ENCODE measurements around the gene P2RY11. TPM values are rescaled to one million over a fixed set of nuclear protein-coding genes. Genes with fewer than 3 reads are reported as not detected.

Gene P2RY11
- total RNA-seq, 1 donor from 2014 or later: 46.5 TPM

DNA sequence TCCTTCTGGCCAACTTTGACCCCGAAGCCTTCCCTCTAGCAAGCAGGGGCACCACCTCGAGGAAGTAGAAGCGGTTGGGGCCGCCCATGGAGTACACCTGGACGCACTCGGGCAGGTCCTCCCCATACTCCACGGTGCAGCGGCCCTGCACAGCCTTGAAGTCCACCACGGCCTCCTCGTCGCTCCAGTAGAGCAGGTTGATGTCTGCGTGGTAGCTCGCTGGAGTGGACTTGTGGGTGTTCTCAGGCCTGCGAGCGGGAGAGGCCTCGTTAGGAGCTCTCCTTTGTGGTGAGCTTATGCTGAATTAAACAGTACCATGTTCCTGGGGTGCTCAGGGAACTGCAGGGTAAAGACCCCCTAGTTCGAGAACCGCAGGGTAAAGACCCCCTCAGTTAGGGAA is 30.5 kb downstream of the P2RY11 start:
- Mint-ChIP-seq H3K27ac (no peak overlapping the region), H3K4me3 (ENCODE audit: low read depth) (no peak overlapping the region), H3K36me3 (ENCODE audit: low read depth) (peaks cover 85% of the 10 kb centered on the region), H3K27me3 (ENCODE audit: low read depth) (no peaks in the 10 kb centered on the region), H3K4me1 (ENCODE audit: low read depth) (peaks cover 13% of the 10 kb centered on the region), H3K9me3 (no peaks in the 10 kb centered on the region)
- DNase-seq (ENCODE audit: low spot score): no peak
- intact Hi-C loops (cut with micrococcal nuclease): no loop called here

DNA sequence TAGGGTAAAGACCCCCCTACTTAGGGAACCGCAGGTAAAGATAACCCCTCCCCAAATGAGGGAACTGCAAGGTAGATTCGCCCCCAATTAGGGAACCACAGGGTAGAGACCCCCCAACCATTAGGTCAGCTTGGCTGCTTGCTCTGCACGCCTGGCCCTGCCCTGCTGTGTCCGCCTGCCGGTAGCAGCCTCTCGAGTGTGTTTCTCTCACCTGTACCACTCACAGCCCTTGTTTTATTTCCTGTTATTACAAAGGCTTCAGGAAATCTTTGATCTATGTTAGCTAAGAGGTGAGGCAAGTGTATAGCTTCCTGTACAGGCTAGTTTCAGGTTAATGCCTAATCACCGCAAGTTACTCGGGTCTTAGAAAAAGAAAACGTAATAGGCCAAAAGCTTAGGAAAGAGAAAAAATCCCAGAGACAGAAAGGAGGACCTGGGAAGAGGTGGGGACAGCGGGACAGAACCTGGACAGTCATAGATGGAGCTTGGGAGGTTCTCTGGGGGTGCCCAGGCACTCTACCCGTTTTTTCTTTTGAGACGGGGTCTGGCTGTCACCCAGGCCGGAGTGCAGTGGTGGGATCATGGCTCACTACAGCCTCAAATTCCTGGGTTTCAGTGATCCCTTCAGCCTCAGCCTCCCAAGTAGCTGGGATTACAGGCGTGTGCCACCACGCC is 31.3 kb downstream of the P2RY11 start:
- Mint-ChIP-seq H3K9me3 (no peaks in the 10 kb centered on the region), H3K4me3 (ENCODE audit: low read depth) (peak overlapping the region; percentile 45), H3K27ac (peak overlapping the region; percentile 83), H3K36me3 (ENCODE audit: low read depth) (peaks cover 84% of the 10 kb centered on the region), H3K27me3 (ENCODE audit: low read depth) (no peaks in the 10 kb centered on the region), H3K4me1 (ENCODE audit: low read depth) (peaks cover 13% of the 10 kb centered on the region)
- intact Hi-C loops (cut with micrococcal nuclease): no loop called here
- DNase-seq (ENCODE audit: low spot score): no peak

DNA sequence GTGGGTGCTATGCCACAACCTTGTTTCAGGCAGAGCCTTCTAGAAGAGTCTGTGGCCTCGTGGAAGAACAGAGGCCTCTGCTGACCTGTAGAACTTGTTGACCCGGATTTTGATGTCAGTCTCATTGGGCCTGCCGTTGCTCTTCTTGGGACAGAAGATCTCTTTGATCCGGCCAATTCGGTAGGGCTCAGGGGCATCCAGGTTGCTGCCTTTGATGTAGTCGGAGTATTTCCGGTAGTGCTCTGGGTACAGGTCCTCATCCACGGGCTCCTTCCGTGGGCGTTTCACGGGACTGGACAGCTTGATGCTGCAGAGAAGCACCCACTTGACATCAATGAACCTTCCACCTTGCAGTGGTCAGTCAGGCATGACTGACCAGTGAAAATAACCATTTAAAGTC is 32.2 kb downstream of the P2RY11 start:
- Mint-ChIP-seq H3K36me3 (ENCODE audit: low read depth) (peaks cover 84% of the 10 kb centered on the region), H3K27me3 (ENCODE audit: low read depth) (no peaks in the 10 kb centered on the region), H3K27ac (peak overlapping the region; percentile 42), H3K9me3 (no peaks in the 10 kb centered on the region), H3K4me3 (ENCODE audit: low read depth) (no peak overlapping the region), H3K4me1 (ENCODE audit: low read depth) (peaks cover 13% of the 10 kb centered on the region)
- no peak for DNase-seq (ENCODE audit: low spot score)
- intact Hi-C loops (cut with micrococcal nuclease): no loop called here

DNA sequence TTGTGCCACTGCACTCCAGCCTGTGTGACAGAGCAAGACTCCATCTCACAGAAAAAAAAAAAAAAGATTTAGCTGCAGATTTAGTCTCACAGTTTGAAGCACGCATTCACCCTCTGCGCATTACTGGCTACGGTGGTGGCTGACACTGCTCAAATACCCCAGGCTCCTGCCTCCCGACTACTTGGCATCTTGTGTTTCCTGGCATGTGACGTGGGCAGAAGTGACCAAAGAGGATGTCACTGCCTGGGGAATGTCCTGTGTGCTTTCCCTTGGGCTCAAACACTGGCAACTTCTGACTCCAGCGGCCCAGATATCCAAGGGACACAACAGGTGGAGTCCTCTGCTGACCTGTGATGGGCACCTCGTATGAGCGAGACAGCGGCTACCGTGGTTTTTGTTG is 32.9 kb downstream of the P2RY11 start:
- Mint-ChIP-seq H3K4me1 (ENCODE audit: low read depth) (peaks cover 13% of the 10 kb centered on the region), H3K36me3 (ENCODE audit: low read depth) (peaks cover 81% of the 10 kb centered on the region), H3K4me3 (ENCODE audit: low read depth) (no peak overlapping the region)

DNA sequence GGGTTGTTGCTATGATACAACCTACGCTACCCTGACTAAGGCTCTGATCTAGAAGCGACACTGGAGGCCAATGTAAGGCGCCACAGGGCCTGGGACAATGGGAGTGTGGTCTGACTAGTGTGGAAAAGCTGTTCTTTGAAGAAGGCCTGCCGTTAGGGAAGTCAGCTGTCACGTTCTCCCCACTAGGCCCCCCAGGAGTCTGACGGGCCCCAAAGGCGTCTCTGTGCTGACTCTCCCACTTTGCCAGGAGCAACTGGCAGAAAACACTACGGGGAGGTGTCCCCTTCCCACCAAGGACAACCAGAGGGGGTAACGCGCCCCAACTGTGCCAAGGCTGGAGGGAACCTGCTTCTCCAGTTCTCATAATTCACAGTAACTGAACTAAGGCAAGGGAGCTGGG is 33.5 kb downstream of the P2RY11 start:
- intact Hi-C loops (cut with micrococcal nuclease): no loop called here
- no peak overlapping the region for H3K4me3 Mint-ChIP-seq (ENCODE audit: low read depth)
- H3K9me3 Mint-ChIP-seq: no peaks in the 10 kb centered on the region
- DNase-seq (ENCODE audit: low spot score): no peak
- no peak overlapping the region for H3K27ac Mint-ChIP-seq
- H3K36me3 Mint-ChIP-seq (ENCODE audit: low read depth): peaks cover 81% of the 10 kb centered on the region
- H3K27me3 Mint-ChIP-seq (ENCODE audit: low read depth): no peaks in the 10 kb centered on the region
- peaks cover 13% of the 10 kb centered on the region for H3K4me1 Mint-ChIP-seq (ENCODE audit: low read depth)

More for the DNA sequence above, 32.9 kb downstream of the P2RY11 start:
- Mint-ChIP-seq H3K9me3 (no peaks in the 10 kb centered on the region), H3K27me3 (ENCODE audit: low read depth) (no peaks in the 10 kb centered on the region), H3K27ac (no peak overlapping the region)
- intact Hi-C loops (cut with micrococcal nuclease): no loop called here
- no peak for DNase-seq (ENCODE audit: low spot score)

GRCh38 chr19:10146142-10146541 is 34.6 kb downstream of the P2RY11 start:
- peaks cover 81% of the 10 kb centered on the region for H3K36me3 Mint-ChIP-seq (ENCODE audit: low read depth)
- no peaks in the 10 kb centered on the region for H3K9me3 Mint-ChIP-seq
- H3K27ac Mint-ChIP-seq: peak overlapping the region; percentile 49
- no peaks in the 10 kb centered on the region for H3K27me3 Mint-ChIP-seq (ENCODE audit: low read depth)
- no peak for DNase-seq (ENCODE audit: low spot score)
- no peak overlapping the region for H3K4me3 Mint-ChIP-seq (ENCODE audit: low read depth)
- H3K4me1 Mint-ChIP-seq (ENCODE audit: low read depth): peaks cover 13% of the 10 kb centered on the region
- intact Hi-C loops (cut with micrococcal nuclease): no loop called here

- H3K4me3 Mint-ChIP-seq (ENCODE audit: low read depth): no peak overlapping the region
- H3K27me3 Mint-ChIP-seq (ENCODE audit: low read depth): no peaks in the 10 kb centered on the region
- peaks cover 2% of the 10 kb centered on the region for H3K4me1 Mint-ChIP-seq (ENCODE audit: low read depth)
- peaks cover 80% of the 10 kb centered on the region for H3K36me3 Mint-ChIP-seq (ENCODE audit: low read depth)
- no peaks in the 10 kb centered on the region for H3K9me3 Mint-ChIP-seq
- intact Hi-C loops (cut with micrococcal nuclease): no loop called here
- DNase-seq (ENCODE audit: low spot score): no peak
- H3K27ac Mint-ChIP-seq: no peak overlapping the region
Observed at GRCh38 chr19:10149427-10149826, 37.9 kb downstream of the P2RY11 start.

DNA sequence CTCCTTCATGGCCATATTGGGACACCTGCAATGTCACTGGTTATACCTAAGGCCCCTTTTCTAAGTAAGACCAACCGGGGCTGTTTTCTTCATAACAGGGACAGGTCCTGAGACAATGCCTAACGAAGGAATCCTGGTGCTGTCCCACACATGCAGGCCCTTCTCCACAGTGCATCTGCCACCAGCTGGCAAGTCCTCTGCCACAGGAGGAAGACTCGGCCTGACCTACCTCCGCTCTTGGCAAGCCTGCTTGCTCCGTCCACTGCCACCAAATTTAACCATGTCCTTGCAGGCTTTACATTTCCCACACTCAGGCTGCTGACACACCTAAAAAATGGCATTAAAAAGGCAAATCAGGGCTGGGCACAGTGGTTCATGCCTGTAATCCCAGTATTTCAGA is 40.0 kb downstream of the P2RY11 start:
- no peak overlapping the region for H3K27ac Mint-ChIP-seq
- intact Hi-C loops (cut with micrococcal nuclease): no loop called here
- no peak overlapping the region for H3K4me3 Mint-ChIP-seq (ENCODE audit: low read depth)
- DNase-seq (ENCODE audit: low spot score): no peak
- no peaks in the 10 kb centered on the region for H3K4me1 Mint-ChIP-seq (ENCODE audit: low read depth)
- H3K27me3 Mint-ChIP-seq (ENCODE audit: low read depth): no peaks in the 10 kb centered on the region
- no peaks in the 10 kb centered on the region for H3K9me3 Mint-ChIP-seq
- peaks cover 82% of the 10 kb centered on the region for H3K36me3 Mint-ChIP-seq (ENCODE audit: low read depth)

DNA sequence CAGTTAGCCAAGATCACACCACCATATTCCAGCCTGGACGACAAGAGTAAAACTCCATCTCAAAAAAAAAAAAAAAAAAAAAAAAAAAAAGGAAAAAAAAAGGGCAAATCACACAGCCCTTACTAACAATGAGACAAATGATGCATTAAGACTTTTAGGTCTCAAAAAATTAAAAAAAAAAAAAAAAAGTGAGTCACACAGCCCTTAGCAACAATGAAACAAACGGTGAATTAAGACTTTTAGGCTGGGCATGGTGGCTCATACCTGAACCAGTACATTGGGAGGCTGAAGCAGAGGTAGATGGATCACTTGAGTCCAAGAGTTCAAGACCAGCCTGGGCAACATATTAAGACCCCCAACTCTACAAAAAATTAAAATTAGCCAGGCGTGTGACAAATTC is 40.6 kb downstream of the P2RY11 start:
- Mint-ChIP-seq H3K4me3 (ENCODE audit: low read depth) (no peak overlapping the region), H3K36me3 (ENCODE audit: low read depth) (peaks cover 84% of the 10 kb centered on the region)

DNA sequence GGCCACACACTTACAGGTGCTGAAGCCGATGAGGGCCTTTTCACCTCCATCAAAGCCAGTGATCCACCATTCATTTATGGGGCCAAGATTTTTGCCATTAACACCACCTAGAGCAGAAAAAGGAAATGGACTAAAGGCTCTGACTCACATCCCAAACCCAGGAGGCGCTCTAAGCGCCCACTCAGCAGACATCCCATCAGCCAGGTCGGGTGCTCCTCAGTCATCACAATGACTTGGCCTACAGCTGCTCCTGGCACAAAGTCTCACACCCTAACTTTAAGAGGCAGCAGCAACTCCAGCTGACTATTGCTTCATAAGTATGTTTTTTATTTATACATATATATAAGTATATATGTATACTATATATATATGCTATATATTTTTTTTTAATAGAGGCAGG is 44.3 kb downstream of the P2RY11 start:
- intact Hi-C loops (cut with micrococcal nuclease): no loop called here
- Mint-ChIP-seq H3K9me3 (no peaks in the 10 kb centered on the region), H3K27ac (no peak overlapping the region)

More for the DNA sequence above, 40.6 kb downstream of the P2RY11 start:
- no peaks in the 10 kb centered on the region for H3K4me1 Mint-ChIP-seq (ENCODE audit: low read depth)
- no peaks in the 10 kb centered on the region for H3K9me3 Mint-ChIP-seq
- H3K27ac Mint-ChIP-seq: no peak overlapping the region
- intact Hi-C loops (cut with micrococcal nuclease): no loop called here
- no peaks in the 10 kb centered on the region for H3K27me3 Mint-ChIP-seq (ENCODE audit: low read depth)
- DNase-seq (ENCODE audit: low spot score): no peak

GRCh38 chr19:10158071-10158470 is 46.6 kb downstream of the P2RY11 start:
- H3K9me3 Mint-ChIP-seq: no peaks in the 10 kb centered on the region
- no peak overlapping the region for H3K4me3 Mint-ChIP-seq (ENCODE audit: low read depth)
- H3K4me1 Mint-ChIP-seq (ENCODE audit: low read depth): no peaks in the 10 kb centered on the region
- intact Hi-C loops (cut with micrococcal nuclease): no loop called here
- H3K27ac Mint-ChIP-seq: no peak overlapping the region
- no peaks in the 10 kb centered on the region for H3K27me3 Mint-ChIP-seq (ENCODE audit: low read depth)
- peaks cover 83% of the 10 kb centered on the region for H3K36me3 Mint-ChIP-seq (ENCODE audit: low read depth)
- no peak for DNase-seq (ENCODE audit: low spot score)

More for the DNA sequence above, 44.3 kb downstream of the P2RY11 start:
- no peak for DNase-seq (ENCODE audit: low spot score)
- Mint-ChIP-seq H3K4me3 (ENCODE audit: low read depth) (no peak overlapping the region), H3K4me1 (ENCODE audit: low read depth) (no peaks in the 10 kb centered on the region), H3K36me3 (ENCODE audit: low read depth) (peaks cover 89% of the 10 kb centered on the region), H3K27me3 (ENCODE audit: low read depth) (no peaks in the 10 kb centered on the region)

DNA sequence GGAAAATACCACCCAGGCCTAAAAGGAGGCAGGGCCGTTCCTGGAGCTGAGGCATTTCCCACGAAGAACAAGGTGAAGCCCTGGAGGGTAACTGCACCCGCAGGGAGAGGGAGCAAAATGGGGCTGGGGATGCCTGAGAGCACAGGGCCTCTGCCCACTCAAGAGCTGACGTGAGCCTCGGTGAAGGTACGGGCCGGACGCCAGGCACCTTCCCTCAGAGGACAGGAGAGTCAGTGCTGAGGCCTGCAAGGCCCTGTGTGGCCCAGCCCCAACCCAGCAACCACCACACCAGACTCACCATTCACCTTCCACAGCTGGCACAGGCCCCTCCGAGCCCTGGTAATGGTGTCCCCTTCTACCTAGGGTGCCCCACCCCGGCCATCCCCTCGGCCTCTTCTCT is 47.0 kb downstream of the P2RY11 start:
- no peaks in the 10 kb centered on the region for H3K4me1 Mint-ChIP-seq (ENCODE audit: low read depth)
- intact Hi-C loops (cut with micrococcal nuclease): no loop called here
- H3K27me3 Mint-ChIP-seq (ENCODE audit: low read depth): no peaks in the 10 kb centered on the region
- H3K36me3 Mint-ChIP-seq (ENCODE audit: low read depth): peaks cover 85% of the 10 kb centered on the region
- H3K27ac Mint-ChIP-seq: no peak overlapping the region
- H3K4me3 Mint-ChIP-seq (ENCODE audit: low read depth): no peak overlapping the region
- no peaks in the 10 kb centered on the region for H3K9me3 Mint-ChIP-seq
- DNase-seq (ENCODE audit: low spot score): no peak

DNA sequence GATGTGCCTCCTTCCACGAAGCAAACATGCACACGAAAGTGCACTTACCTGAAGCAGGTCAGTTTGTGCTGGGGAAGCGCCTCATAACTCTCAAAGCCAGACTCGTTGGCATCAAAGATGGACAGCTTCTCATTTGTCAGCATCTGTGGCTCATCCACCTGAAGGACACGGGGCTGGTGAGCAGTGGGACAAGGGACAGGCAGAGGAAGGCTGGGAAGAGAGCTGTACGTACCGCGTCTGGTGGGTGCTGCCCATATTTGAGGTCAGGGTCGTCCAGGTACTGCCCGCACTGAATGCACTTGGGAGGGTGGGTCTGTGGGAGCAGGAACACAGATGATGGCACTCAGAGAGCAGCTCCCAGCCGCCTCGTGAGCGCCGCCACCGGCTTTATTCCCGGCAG is 48.1 kb downstream of the P2RY11 start:
- peaks cover 87% of the 10 kb centered on the region for H3K36me3 Mint-ChIP-seq (ENCODE audit: low read depth)

GRCh38 chr19:10163536-10163935 is 52.0 kb downstream of the P2RY11 start:
- Mint-ChIP-seq H3K27me3 (ENCODE audit: low read depth) (no peaks in the 10 kb centered on the region), H3K4me1 (ENCODE audit: low read depth) (peaks cover 2% of the 10 kb centered on the region), H3K36me3 (ENCODE audit: low read depth) (peaks cover 78% of the 10 kb centered on the region), H3K27ac (no peak overlapping the region), H3K4me3 (ENCODE audit: low read depth) (no peak overlapping the region), H3K9me3 (no peaks in the 10 kb centered on the region)
- no peak for DNase-seq (ENCODE audit: low spot score)
- intact Hi-C loops (cut with micrococcal nuclease): no loop called here

More for the DNA sequence above, 48.1 kb downstream of the P2RY11 start:
- Mint-ChIP-seq H3K4me3 (ENCODE audit: low read depth) (no peak overlapping the region), H3K27ac (no peak overlapping the region), H3K27me3 (ENCODE audit: low read depth) (no peaks in the 10 kb centered on the region), H3K9me3 (no peaks in the 10 kb centered on the region), H3K4me1 (ENCODE audit: low read depth) (no peaks in the 10 kb centered on the region)
- DNase-seq (ENCODE audit: low spot score): no peak
- intact Hi-C loops (cut with micrococcal nuclease): no loop called here

All from activated T-helper 2 cell treated with anti-CD3 and anti-CD28 coated beads, Interferon-gamma antibody, Interleukin-2, Interleukin-4, amounts not matched to agents 10 μg/mL and 5 μg/mL and 100 μg/mL, durations not matched to agents 14 hours and 24 hours and 36 hours (primary cell).